Aorta (tissue), 5 donors: ENCODE results near the gene ACTBL2. TPM values are rescaled to one million over a fixed set of nuclear protein-coding genes. Genes with fewer than 3 reads are reported as not detected.
A peak's percentile ranks its signal among the peaks of the same experiment; 100 is the strongest.

ENCODE experiments used
- ATAC-seq: fragments of 200-7000 bp; cut with Tn5 transposase; one replicate; pipeline ENCODE4 v1.9.1; 2022; ENCODE audit warnings: moderate library complexity; ENCODE audit not compliant: low FRiP score
- DNase-seq, 2 donors: peaks; one replicate each; pipeline ENCODE4 v3.0.0-alpha.2; 2020
- H3K27ac ChIP-seq, 2 donors: one replicate each; pipeline ENCODE4 v1.5.1; 2013; ENCODE audit warnings: low read length in 2 of 2, mild to moderate bottlenecking in 2 of 2, moderate library complexity in 2 of 2, control low read depth in 1 of 2, inconsistent platforms in 1 of 2, low read depth in 1 of 2
- H3K27me3 ChIP-seq, 2 donors: one replicate each; pipeline ENCODE4 v1.6.1; 2013; ENCODE audit warnings: control low read depth in 1 of 2, low read length in 1 of 2, mild to moderate bottlenecking in 1 of 2, moderate library complexity in 1 of 2; ENCODE audit not compliant: insufficient read depth in 2 of 2, control insufficient read depth in 1 of 2
- H3K36me3 ChIP-seq, 2 donors: one replicate each; pipeline ENCODE4 v1.6.1; 2013; ENCODE audit warnings: control low read depth in 1 of 2, low read length in 1 of 2, mild to moderate bottlenecking in 1 of 2; ENCODE audit not compliant: insufficient read depth in 2 of 2, control insufficient read depth in 1 of 2
- H3K4me1 ChIP-seq, 2 donors: one replicate each; pipeline ENCODE4 v1.6.1; 2013; ENCODE audit warnings: low read length in 2 of 2, control low read depth in 1 of 2, mild to moderate bottlenecking in 1 of 2, moderate library complexity in 1 of 2; ENCODE audit not compliant: insufficient read depth in 2 of 2, control insufficient read depth in 1 of 2
- H3K4me3 ChIP-seq, 2 donors: one replicate each; pipeline ENCODE4 v1.5.1; 2013; ENCODE audit warnings: low read length in 2 of 2, control low read depth in 1 of 2, mild to moderate bottlenecking in 1 of 2
- H3K9me3 ChIP-seq: one replicate; pipeline ENCODE4 v1.6.1; 2013; ENCODE audit warnings: mild to moderate bottlenecking, low read length; ENCODE audit not compliant: control insufficient read depth
- WGBS, 2 donors: extraction: QIAGEN DNeasy Blood & Tissue Kit; methylation state at CpG; one replicate each; pipeline ENCODE4 v1.1.7; 2013; 5-methylcytosine and 5-hydroxymethylcytosine counted together
- intact Hi-C, 2 donors: fragments of 100-400 bp; cut with DNase I; formaldehyde crosslinking; loops; one replicate each; pipeline versions ENCODE4 v1.14.2 to v1.15.0; 2022
- polyA plus RNA-seq, 2 donors: library from polyadenylated mRNA; stranded (reverse); fragments of 200-250 nt; gene quantifications; one replicate each; pipeline ENCODE4 v1.2.3, GENCODE V29; 2013
- total RNA-seq, 2 donors: library from RNA; stranded (reverse); fragmentation: NEBNext Ultra II Directional; extraction: Animal tissue kit (Norgen Biotek cat#: 25700); gene quantifications; one replicate each; pipeline ENCODE4 v1.2.1, GENCODE V29; 2021
- donor health status: healthy with polysubstance abuse.
- donor health status: Bipolar disorder and iron deficiency.
- donor health status: DM: no; HTN: no; CAD: no.
- donor health status: DM: no; HTN: no; CAD: no.
- donor health status: DM: yes; HTN: yes; CAD: no.

ACTBL2 gene
- total and polyA plus RNA-seq, 4 donors, result not detected

DNA sequence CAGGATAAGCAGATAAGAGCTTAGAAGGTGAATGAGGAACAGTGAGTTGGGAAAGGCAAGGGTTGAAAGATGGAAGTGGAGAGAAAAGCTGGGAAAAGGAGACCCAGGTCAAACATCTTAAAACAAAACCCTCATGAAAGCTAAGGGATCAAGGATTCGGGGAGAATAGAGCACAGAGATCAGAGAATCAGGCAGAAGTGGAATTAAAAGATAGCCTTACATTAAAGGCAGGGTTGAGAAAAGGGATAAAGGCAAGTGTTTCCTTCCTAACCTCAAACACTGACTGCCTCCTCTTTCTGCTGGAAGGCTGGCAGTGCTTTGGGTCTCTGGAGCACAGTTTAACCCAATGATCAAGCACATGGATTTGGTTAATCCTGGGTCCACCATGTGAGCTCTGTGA is 28.7 kb upstream of the ACTBL2 start:
- WGBS, 2 donors, result 99 to 100% methylated on average over 1 of the region's 1 CpG
- H3K4me3 ChIP-seq, result no peak overlapping the region
- DNase-seq, result no peak
- H3K9me3 ChIP-seq, result peaks cover 3% of the 10 kb centered on the region
- no peak overlapping the region for H3K27ac ChIP-seq
- intact Hi-C loops, result no loop called here
- ATAC-seq, result no peak
- H3K27me3 ChIP-seq, result no peaks in the 10 kb centered on the region
- H3K4me1 ChIP-seq, result no peaks in the 10 kb centered on the region
- H3K36me3 ChIP-seq, result peaks cover 0 to 1% of the 10 kb centered on the region in 2 donors

GRCh38 chr5:57509501-57510260 is 27.1 kb upstream of the ACTBL2 start:
- H3K36me3 ChIP-seq, result no peaks in the 10 kb centered on the region
- DNase-seq (no peak), ATAC-seq (no peak)
- no peak overlapping the region for H3K27ac ChIP-seq
- H3K27me3 ChIP-seq, result no peaks in the 10 kb centered on the region
- 87 to 90% methylated on average over 3 of the region's 3 CpGs for WGBS, 2 donors
- H3K4me1 ChIP-seq, result no peaks in the 10 kb centered on the region
- no peak overlapping the region for H3K4me3 ChIP-seq
- intact Hi-C loops, result no loop called here
- no peaks in the 10 kb centered on the region for H3K9me3 ChIP-seq

DNA sequence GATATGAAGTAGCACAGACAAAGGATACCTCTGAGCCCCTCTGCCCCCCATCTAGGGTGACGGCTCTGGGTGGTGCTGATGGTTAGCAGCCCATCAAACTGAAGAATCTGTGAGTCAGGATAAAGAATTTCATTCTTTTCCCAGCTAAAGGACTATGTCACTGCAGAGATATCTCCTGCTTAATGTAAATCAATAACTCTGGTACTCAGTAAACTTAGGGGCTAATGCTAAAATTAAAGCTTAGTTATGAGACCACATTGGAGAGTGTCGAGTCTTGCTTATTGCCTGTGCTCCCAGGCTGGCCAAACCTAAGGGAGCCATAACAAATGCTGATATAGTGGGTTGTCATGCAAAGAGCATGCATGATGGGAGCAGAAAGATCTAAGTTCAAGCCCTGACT is 25.6 kb upstream of the ACTBL2 start:
- Histone ChIP-seq H3K4me3 (no peak overlapping the region), H3K27me3 (no peaks in the 10 kb centered on the region), H3K9me3 (no peaks in the 10 kb centered on the region), H3K36me3 (no peaks in the 10 kb centered on the region), H3K4me1 (peaks cover 0 to 3% of the 10 kb centered on the region in 2 donors), H3K27ac (no peak overlapping the region)
- no peak for DNase-seq
- intact Hi-C loops, result no loop called here
- no peak for ATAC-seq
- 95 to 98% methylated on average over 2 of the region's 2 CpGs for WGBS, 2 donors

DNA sequence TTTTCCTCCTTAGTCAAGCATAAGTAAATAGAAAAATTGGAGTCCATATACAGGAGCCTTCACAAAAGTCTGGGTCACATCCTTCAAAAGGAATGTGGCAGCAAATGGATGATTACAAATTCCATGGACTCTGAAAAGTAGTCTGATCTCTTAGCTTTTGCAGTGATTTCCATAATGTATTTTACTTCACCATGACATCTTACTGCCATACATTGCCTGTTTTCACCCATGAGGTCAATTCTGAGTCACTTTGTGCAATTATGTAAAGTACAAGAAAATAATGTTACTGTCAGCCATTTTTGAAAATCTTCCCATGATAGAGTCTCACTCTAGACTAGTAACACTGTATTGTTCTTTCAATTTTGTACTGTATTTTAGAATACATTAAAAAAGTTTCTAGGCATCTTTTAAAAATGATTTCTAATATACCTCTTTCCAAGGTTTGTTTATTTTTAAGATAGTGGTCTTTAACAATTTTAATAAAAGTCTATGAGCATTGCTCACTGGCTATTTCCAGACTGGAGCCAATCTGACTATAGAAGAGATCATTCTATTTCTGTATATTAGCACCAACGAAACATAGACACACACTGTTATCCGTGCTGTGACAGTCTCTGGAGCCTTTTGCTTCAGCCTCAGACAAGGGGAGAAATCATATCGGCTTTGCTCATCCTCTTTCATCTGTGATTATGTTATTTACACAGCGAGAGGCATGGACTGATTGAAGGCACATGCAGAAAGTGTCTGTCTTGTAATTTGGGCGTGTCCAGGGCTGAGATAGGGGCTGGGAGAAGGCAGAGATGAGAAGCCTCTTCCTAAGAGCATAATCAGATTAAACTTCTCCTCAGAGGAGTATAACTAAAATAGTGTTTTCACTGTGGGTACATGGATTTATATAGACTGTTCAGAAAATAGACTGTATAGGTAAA is 22.9 kb upstream of the ACTBL2 start:
- DNase-seq, result no peak
- Histone ChIP-seq H3K27ac (no peak overlapping the region), H3K36me3 (no peaks in the 10 kb centered on the region), H3K4me1 (peaks cover 9 to 11% of the 10 kb centered on the region in 2 donors), H3K4me3 (no peak overlapping the region), H3K9me3 (no peaks in the 10 kb centered on the region), H3K27me3 (no peaks in the 10 kb centered on the region)
- 85 to 94% methylated on average over 5 of the region's 5 CpGs for WGBS, 2 donors
- ATAC-seq, result no peak
- intact Hi-C loops, result no loop called here

DNA sequence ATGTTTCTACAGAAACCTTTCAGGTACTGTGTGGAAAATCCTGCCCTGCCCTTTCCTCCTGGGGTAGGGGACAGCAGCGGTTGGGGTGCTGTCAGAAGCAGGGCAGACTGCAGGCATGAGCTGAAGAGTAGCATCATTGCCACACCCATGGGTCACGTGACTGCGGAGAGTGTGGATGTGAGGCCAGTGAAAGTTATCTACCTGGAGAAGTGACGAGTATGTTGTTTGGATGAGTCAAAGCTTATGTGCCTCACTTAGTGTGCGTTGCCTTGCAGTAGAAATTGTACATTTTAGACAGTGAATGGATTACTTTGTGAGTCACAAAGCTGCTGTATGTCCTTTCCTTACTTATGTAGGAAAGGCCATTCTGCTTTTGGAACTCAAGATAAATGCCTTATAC is 21.7 kb upstream of the ACTBL2 start:
- ATAC-seq (no peak), DNase-seq (no peak)
- WGBS, 2 donors, result 93 to 95% methylated on average over 5 of the region's 5 CpGs
- Histone ChIP-seq H3K27ac (no peak overlapping the region), H3K36me3 (no peaks in the 10 kb centered on the region), H3K27me3 (no peaks in the 10 kb centered on the region), H3K9me3 (no peaks in the 10 kb centered on the region), H3K4me3 (no peak overlapping the region), H3K4me1 (peaks cover 9 to 11% of the 10 kb centered on the region in 2 donors)
- intact Hi-C loops, result loop anchor here in 1 of 2 donors (5.0 kb wide), 2 partner anchors 273 to 958 kb away; partner anchors contain the start of gene PLK2

- intact Hi-C loops, result loop anchor here in 1 of 2 donors (5.0 kb wide), 2 partner anchors 274 to 959 kb away; partner anchors contain the start of gene PLK2
- DNase-seq, result no peak
- WGBS, 2 donors, result 5 to 10% methylated on average over 3 of the region's 3 CpGs
- H3K4me1 ChIP-seq, result peaks cover 9 to 11% of the 10 kb centered on the region in 2 donors
- no peaks in the 10 kb centered on the region for H3K9me3 ChIP-seq
- no peak for ATAC-seq
- no peaks in the 10 kb centered on the region for H3K27me3 ChIP-seq
- H3K27ac ChIP-seq, result peak overlapping the region in 1 of 2 donors; percentile 47
- H3K4me3 ChIP-seq, result no peak overlapping the region
- H3K36me3 ChIP-seq, result no peaks in the 10 kb centered on the region
Observed at GRCh38 chr5:57503433-57503832, 20.8 kb upstream of the ACTBL2 start.

DNA sequence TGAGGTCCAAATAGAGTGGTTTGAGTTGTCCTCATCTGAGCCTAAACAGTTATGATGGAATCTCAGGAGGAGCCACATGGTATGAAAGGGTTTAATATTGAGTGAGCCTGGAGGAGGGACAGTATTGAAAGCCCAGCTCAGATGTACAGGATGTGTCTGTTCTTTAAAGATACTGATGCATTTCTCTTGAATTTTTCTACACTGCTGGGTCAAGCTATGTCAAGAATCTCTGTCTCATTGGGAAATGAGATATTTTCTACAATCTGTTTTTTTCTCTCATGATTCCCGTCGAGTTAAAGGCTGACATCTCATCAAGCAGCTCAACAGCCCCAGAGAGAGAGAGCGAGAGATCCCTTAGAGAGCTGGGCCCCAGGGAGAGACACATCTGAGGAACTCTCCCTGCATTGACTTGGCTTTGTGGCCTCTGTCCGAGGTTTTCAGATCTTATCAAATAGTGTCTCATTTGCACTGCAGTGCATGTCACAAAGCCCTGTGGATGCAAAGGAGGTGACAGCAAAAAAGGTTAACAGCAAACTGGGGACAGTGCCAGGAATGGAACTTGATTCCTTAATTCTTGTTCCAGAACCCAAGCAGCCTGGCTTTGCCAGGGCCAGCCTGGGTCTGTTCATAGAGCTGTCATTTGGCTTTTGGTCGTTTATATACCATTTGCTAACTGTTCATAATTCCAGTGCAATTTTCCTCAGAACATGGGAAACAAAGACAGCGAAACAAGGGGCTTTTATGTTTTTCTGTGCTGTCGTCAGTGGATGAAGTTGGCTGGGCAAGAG is 19.0 kb upstream of the ACTBL2 start:
- intact Hi-C loops, result loop anchor here in 1 of 2 donors (5.0 kb wide), 2 partner anchors 276 to 961 kb away; partner anchors contain the start of gene PLK2
- no peak for DNase-seq

More for the DNA sequence above, 19.0 kb upstream of the ACTBL2 start:
- Histone ChIP-seq H3K27ac (no peak overlapping the region), H3K27me3 (no peaks in the 10 kb centered on the region), H3K4me1 (peaks cover 9 to 11% of the 10 kb centered on the region in 2 donors), H3K4me3 (no peak overlapping the region), H3K36me3 (no peaks in the 10 kb centered on the region), H3K9me3 (no peaks in the 10 kb centered on the region)
- WGBS, 2 donors, result 14 to 19% methylated on average over 7 of the region's 7 CpGs
- ATAC-seq, result no peak
